BLaER1 treated with 17β-estradiol and CSF1 and Interleukin-3, amounts not matched to agents 10 nM and 100 nM (cell line): ENCODE data around the gene ATP2B3.

Experiments
- H3K27ac ChIP-seq, 11 experiments: shearing (Covaris generic); formaldehyde crosslinking; 2 replicates each; pipeline ENCODE4 v1.8.1; 2022
- H3K27me3 ChIP-seq, 11 experiments: shearing (Covaris generic); formaldehyde crosslinking; 2 replicates each; pipeline ENCODE4 v1.8.1; 2022
- H3K36me3 ChIP-seq, 11 experiments: shearing (Covaris generic); formaldehyde crosslinking; 2 replicates each; pipeline ENCODE4 v1.8.1; 2022
- H3K4me1 ChIP-seq, 10 experiments: shearing (Covaris generic); formaldehyde crosslinking; 2 replicates each; pipeline ENCODE4 v1.8.1; 2022
- H3K4me2 ChIP-seq, 11 experiments: shearing (Covaris generic); formaldehyde crosslinking; 2 replicates each; pipeline ENCODE4 v1.8.1; 2022
- H3K4me3 ChIP-seq, 10 experiments: shearing (Covaris generic); formaldehyde crosslinking; 2 replicates each; pipeline ENCODE4 v1.8.1; 2022
- H3K9ac ChIP-seq, 11 experiments: shearing (Covaris generic); formaldehyde crosslinking; 2 replicates each; pipeline ENCODE4 v1.8.1; 2022
- H3K9me3 ChIP-seq, 11 experiments: shearing (Covaris generic); formaldehyde crosslinking; replicated peaks in 1 of 11; 2 replicates each; pipeline ENCODE4 v1.8.1; 2022
- H4K20me1 ChIP-seq, 11 experiments: shearing (Covaris generic); formaldehyde crosslinking; 2 replicates each; pipeline ENCODE4 v1.8.1; 2022
- Cebpa-rat ChIP-seq, 11 experiments: shearing (Covaris generic); IDR thresholded peaks; 2 replicates each; pipeline ENCODE4 v1.8.1; 2022

ATP2B3 gene

DNA sequence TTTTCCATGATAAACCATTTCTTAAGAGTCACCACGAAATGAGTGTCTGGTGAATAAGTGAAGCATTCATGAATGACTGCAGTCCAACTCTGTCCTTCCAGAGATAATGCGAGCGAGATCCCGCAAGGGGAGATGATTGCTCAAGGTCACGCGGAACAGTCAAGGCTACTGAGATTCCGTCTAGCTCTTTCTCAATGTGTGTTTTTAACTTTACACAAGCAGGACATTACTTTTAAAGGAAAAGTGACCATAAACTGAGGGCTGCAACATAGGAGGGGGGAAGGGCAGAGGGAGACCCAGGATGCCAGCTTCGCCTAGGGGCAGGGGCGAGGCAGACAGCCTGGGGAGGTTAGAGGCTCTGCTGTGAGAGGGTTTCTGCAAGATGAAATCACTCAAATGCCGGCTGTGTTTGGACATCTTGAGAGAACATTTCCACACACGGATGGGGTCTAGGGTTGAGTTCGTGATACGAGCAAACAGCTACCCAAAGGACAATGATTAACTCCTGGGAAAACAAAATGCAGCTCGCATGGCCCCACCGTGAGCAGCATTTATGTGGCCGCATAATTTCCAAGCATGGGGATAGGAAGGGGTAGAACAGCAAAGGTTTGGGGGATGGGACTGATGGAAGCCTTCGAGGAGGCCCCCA is 105.3 kb downstream of the ATP2B3 start:
- Histone ChIP-seq H3K4me3 (no peak overlapping the region), H3K9ac (no peak overlapping the region), H3K4me2 (peak overlapping the region in 8 of 11 experiments; percentile 20 to 61 (median 48); a peak in 13 of 22 replicates), H3K4me1 (peaks cover 0 to 24% (median 15%) of the 10 kb centered on the region in 10 experiments; a peak in 16 of 20 replicates), H4K20me1 (peaks cover 0 to 13% (median 0%) of the 10 kb centered on the region in 11 experiments; a peak in 6 of 22 replicates), H3K27me3 (peaks cover 35 to 87% (median 79%) of the 10 kb centered on the region in 11 experiments), H3K9me3 (peaks cover 0 to 7% (median 0%) of the 10 kb centered on the region in 11 experiments; a peak in 2 of 22 replicates), H3K36me3 (no peaks in the 10 kb centered on the region), H3K27ac (no peak overlapping the region)
- no peak for TF ChIP-seq Cebpa-rat (IDR thresholded peaks at IDR 0.05)

DNA sequence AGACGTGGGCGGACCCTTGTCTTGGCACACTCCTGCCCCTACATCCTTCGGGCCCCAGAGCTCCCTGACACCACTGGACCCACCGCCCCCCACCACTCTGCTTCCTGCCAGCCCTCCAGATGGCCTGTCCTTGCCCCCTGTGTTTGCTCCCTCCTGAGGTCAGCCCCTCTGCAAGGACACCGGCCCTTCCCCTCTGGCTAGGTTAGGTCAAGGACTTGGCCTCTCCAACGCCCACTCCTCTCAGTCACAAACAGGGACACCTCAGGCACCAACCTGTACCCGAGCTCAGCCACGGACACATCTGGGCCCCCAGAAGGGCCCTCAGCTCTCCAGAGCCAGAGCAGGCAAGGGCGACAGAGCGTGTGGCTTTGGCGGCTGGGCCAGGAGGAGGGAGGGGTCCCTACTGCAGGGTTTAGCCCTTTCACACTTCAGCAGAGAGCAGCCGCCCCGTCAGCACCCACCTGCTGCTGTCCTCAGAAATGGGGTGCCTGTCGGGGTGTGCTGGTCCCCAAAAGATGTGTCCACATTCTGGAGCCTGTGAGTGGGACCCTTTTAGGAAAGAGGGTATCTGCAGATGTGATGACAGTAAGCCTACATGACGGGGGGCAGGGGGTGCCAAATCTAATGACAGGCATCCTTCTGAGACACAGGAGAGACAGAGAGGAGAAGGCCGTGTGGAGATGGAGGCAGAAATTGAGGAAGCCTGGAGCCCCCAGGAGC is 106.0 kb downstream of the ATP2B3 start:
- Histone ChIP-seq H3K27ac (no peak overlapping the region), H3K4me2 (peak overlapping the region in 8 of 11 experiments; percentile 20 to 61 (median 48); a peak in 15 of 22 replicates), H3K9me3 (peaks cover 0 to 7% (median 0%) of the 10 kb centered on the region in 11 experiments; a peak in 2 of 22 replicates), H3K36me3 (no peaks in the 10 kb centered on the region), H4K20me1 (peaks cover 0 to 14% (median 0%) of the 10 kb centered on the region in 11 experiments; a peak in 6 of 22 replicates), H3K4me1 (peaks cover 0 to 31% (median 21%) of the 10 kb centered on the region in 10 experiments; a peak in 16 of 20 replicates), H3K9ac (no peak overlapping the region), H3K27me3 (peaks cover 35 to 87% (median 79%) of the 10 kb centered on the region in 11 experiments), H3K4me3 (no peak overlapping the region)
- no peak for TF ChIP-seq Cebpa-rat (IDR thresholded peaks at IDR 0.05)

DNA sequence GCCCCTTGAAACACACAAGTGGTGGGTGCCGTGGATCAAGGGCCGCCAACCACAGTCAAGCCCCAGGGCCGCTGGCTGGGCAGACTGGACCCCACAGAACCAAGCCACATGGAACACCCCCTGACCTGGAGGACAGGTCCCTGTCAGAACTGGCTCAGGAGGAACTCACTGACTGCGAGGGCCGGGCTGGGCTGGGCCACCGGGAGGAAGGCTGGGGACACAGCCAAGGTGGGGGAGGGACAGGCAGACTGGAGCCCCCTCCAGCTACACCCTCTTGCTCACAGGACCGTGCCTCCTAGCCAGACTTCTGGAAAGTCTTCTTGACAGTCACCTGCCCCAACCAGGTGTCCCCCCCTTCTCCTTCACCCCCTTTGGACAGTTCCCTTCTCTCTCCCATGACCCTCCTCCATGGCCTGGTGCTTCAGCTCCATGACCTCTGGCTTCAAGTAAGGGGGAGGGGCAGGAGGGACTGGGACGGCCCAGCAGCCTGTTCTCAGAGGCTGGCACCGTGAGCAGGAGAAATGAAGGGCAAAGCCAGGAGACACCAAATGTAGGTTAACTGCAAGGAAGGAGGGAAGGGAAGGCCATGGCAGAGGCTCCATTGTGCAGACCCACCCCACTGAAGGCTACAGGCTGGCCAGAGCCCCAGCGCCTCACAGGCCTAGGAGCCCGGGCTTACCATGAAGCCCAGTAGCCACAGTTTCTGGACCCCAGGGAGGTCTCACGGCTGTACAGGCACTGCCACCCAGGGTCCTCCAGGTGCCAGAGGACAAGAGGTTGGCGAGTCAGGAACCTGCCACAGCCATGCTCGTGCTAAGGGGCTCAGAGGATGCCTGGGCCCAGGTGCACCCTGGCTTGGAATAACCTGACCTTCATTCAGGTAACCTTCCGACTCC is 107.0 kb downstream of the ATP2B3 start:
- TF ChIP-seq Cebpa-rat (IDR thresholded peaks at IDR 0.05), result no peak

DNA sequence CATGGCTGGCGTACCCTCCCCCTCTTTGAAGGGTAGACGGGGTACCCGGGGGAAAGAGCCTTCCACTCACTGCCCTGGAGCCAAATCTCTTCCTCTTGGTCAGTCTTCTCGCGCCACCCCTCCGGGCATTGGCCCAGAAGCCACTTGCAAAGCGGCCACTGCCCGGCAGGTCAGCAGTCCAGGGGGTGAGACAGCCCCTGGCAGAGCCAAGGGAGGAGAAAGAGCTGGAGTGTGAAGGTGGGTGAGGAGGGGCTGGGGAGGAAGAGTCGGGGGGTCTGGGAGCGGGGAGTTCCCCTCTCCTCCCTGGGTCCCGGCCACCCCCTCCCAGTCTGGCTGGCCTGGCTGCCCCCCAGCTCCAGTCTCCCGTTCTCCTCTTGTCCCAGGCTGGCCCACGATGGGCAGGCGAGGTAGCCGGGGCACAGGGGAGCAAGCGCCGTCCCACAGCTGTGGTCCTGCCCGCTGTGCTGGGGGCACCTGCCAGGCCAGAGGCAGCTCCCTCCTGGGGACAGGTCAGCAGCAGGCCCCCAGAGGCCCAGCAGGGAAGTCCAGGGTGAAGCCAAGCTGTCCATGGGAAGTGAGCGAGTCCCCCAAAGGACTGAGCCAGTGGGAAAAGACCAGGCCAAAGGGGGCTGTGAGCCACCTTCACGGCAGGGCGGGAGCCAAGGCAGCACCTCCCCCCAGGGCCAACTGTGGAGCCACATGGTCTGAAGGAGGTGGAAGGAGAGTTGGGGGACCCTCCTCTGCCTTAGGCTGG is 108.0 kb downstream of the ATP2B3 start:
- H3K9ac ChIP-seq, result no peak overlapping the region
- TF ChIP-seq Cebpa-rat (IDR thresholded peaks at IDR 0.05), result no peak
- no peak overlapping the region for H3K27ac ChIP-seq
- H3K27me3 ChIP-seq, result peaks cover 54 to 93% (median 85%) of the 10 kb centered on the region in 11 experiments
- peaks cover 0 to 14% (median 0%) of the 10 kb centered on the region in 11 experiments; a peak in 6 of 22 replicates for H4K20me1 ChIP-seq
- peaks cover 0 to 39% (median 25%) of the 10 kb centered on the region in 10 experiments; a peak in 16 of 20 replicates for H3K4me1 ChIP-seq
- no peaks in the 10 kb centered on the region for H3K36me3 ChIP-seq
- peaks cover 0 to 11% (median 4%) of the 10 kb centered on the region in 11 experiments; a peak in 14 of 22 replicates for H3K9me3 ChIP-seq
- H3K4me3 ChIP-seq, result no peak overlapping the region
- no peak overlapping the region for H3K4me2 ChIP-seq

More for the DNA sequence above, 107.0 kb downstream of the ATP2B3 start:
- Histone ChIP-seq H3K9me3 (peaks cover 0 to 7% (median 0%) of the 10 kb centered on the region in 11 experiments; a peak in 2 of 22 replicates), H3K4me3 (no peak overlapping the region), H3K27me3 (peaks cover 44 to 87% (median 79%) of the 10 kb centered on the region in 11 experiments), H3K4me2 (peak overlapping the region in 3 of 11 experiments; percentile 56 to 61 (median 60); a peak in 1 of 22 replicates), H3K4me1 (peaks cover 0 to 39% (median 25%) of the 10 kb centered on the region in 10 experiments; a peak in 16 of 20 replicates), H4K20me1 (peaks cover 0 to 14% (median 0%) of the 10 kb centered on the region in 11 experiments; a peak in 6 of 22 replicates), H3K9ac (no peak overlapping the region), H3K27ac (no peak overlapping the region), H3K36me3 (no peaks in the 10 kb centered on the region)

DNA sequence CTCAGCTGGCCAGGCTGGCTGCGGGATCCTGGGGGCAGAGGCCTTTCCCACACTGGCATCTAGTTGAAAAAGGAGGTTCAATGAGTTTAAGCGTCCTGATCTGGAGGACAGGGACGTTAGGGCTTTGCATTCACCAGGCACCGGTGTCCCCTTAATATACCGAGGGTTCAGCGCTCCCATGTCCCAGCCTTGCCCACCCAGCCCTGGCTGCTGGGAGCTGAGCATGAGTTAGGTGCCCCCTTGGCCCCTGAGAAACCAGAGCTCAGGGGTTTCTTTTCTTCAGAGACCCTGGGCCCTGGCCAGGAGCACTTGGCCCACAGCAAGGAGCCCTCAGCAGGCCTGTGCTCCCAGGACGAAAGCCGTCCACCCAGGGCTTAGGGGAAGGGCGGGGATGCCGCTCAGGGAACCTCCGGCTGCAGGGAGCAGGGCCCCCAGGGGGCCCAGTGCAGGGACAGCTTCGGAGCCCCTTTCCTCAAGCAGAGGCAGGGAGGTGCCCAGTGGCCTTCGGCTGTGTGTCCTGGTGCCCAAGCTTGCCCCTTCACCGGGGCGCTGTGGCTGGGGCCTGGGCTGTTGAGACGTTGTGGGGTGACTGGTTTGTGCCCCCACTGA is 108.7 kb downstream of the ATP2B3 start:
- Histone ChIP-seq H3K4me3 (no peak overlapping the region), H3K4me1 (peaks cover 0 to 39% (median 25%) of the 10 kb centered on the region in 10 experiments; a peak in 16 of 20 replicates), H3K4me2 (no peak overlapping the region), H3K27ac (no peak overlapping the region), H3K9me3 (peaks cover 6 to 18% (median 10%) of the 10 kb centered on the region in 11 experiments), H3K9ac (no peak overlapping the region), H3K36me3 (no peaks in the 10 kb centered on the region), H3K27me3 (peaks cover 60 to 99% (median 92%) of the 10 kb centered on the region in 11 experiments), H4K20me1 (peaks cover 0 to 14% (median 0%) of the 10 kb centered on the region in 11 experiments; a peak in 6 of 22 replicates)
- TF ChIP-seq Cebpa-rat (IDR thresholded peaks at IDR 0.05), result no peak

DNA sequence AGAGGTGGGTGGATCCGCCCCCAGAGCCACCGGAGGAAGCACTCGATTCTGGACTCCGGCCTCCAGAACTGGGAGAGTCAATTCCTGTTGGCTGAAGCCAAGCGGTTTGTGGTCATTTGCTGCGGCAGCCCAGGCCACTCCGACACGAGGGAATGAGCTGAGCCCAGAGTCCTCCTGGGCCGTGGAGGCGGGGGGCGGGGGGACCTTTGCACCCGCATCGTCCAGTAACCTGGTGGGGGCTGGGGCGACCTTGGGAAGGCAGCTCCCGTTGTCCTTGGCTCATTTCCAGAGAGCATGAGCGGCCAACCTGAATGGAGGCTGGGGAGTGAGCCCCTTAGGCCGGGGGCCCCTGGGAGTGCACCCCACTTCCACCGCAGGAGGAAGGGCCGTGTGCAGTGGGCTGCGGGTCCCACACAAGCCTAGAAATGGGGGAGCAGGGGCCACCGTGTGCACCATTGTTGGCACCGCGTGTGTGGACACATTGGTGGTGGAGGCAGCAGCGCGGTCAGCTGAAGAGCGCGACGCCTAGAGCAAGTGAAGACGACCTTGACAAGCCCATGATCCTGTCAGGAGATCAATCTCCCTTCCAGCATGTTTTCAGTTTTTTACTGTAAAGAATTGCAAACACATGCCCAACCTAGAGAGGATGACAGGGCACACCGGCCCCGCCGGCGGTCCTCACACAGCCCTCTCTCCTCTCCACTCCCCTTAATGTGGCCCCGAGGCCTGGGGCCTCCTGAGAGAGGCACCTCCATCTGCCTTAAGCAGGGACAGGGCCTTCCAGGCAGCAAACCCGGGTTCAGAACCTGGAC is 109.6 kb downstream of the ATP2B3 start:
- Histone ChIP-seq H3K4me1 (peaks cover 0 to 39% (median 25%) of the 10 kb centered on the region in 10 experiments; a peak in 16 of 20 replicates), H3K9me3 (peaks cover 13 to 26% (median 20%) of the 10 kb centered on the region in 11 experiments), H3K36me3 (no peaks in the 10 kb centered on the region), H3K27ac (peak overlapping the region in 1 of 11 experiments; percentile 11; a peak in 1 of 22 replicates), H3K4me3 (no peak overlapping the region), H3K9ac (no peak overlapping the region), H3K27me3 (peaks cover 67 to 99% (median 94%) of the 10 kb centered on the region in 11 experiments), H3K4me2 (peak overlapping the region in 9 of 11 experiments; percentile 12 to 53 (median 45); a peak in 15 of 22 replicates), H4K20me1 (peaks cover 0 to 14% (median 0%) of the 10 kb centered on the region in 11 experiments; a peak in 6 of 22 replicates)
- no peak for TF ChIP-seq Cebpa-rat (IDR thresholded peaks at IDR 0.05)
